ENCODE results near the gene TMA16. TPM values are rescaled to one million over a fixed set of nuclear protein-coding genes. Genes with fewer than 3 reads are reported as not detected.

Gene TMA16
- total and polyA plus RNA-seq, 2 donors (not counting 3 experiments of a cell fraction or from before 2014, with no cell fraction given) = 4.2 to 42.7 TPM

- H2AFZ ChIP-seq (ENCODE audit: low read depth, low read length) = no peak overlapping the region
- DNase-seq (ENCODE audit: low read depth, low spot score) = no peak
- H3K36me3 ChIP-seq (ENCODE audit: control insufficient read depth in 2 of 2, extremely low read depth in 1 of 2, insufficient read depth in 2 of 2, low read length in 2 of 2) = no peaks in the 10 kb centered on the region
- no peak for FAIRE-seq
- H3K4me1 ChIP-seq (ENCODE audit: control insufficient read depth, extremely low read depth, insufficient read depth, low read length) = no peaks in the 10 kb centered on the region
- intact Hi-C loops (cut with micrococcal nuclease) = no loop called here
- ChIA-PET CTCF (no interaction called here), POLR2A (no interaction called here)
- H3K27ac ChIP-seq (ENCODE audit: insufficient read depth, low read depth, low read length) = no peak overlapping the region
- H3K27me3 ChIP-seq (ENCODE audit: control insufficient read depth in 2 of 2, insufficient read depth in 2 of 2, low read length in 2 of 2) = no peaks in the 10 kb centered on the region
- BruUV-seq (replicated peaks) = no TSS peak
- H3K4me3 ChIP-seq (replicated peaks in 1 of 3; ENCODE audit: insufficient read depth in 1 of 3, low read depth in 1 of 3, low read length in 3 of 3) = no peak overlapping the region
- H3K4me2 ChIP-seq (ENCODE audit: insufficient read depth, low read length) = no peak overlapping the region
- dilution Hi-C loops (cut with MboI; ENCODE audit: extremely low pct_ligation_motif_present, low sequenced_read_pairs) = no loop called here
- H3K9me1 ChIP-seq (replicated peaks; ENCODE audit: control insufficient read depth, extremely low read depth, insufficient read depth, low read length) = no peaks in the 10 kb centered on the region
- no peaks in the 10 kb centered on the region for H3K9me3 ChIP-seq (replicated peaks; ENCODE audit: control insufficient read depth, insufficient read depth, low read length)
- TF ChIP-seq, protein P1, sequence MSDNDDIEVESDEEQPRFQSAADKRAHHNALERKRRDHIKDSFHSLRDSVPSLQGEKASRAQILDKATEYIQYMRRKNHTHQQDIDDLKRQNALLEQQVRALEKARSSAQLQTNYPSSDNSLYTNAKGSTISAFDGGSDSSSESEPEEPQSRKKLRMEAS (IDR thresholded peaks at IDR 0.05; ENCODE audit: insufficient read depth, insufficient read length) = no peak
- TF ChIP-seq POLR2A (IDR thresholded peaks at IDR 0.05; ENCODE audit: low read depth, low read length) (no peak), CTCF (IDR thresholded peaks at IDR 0.05; ENCODE audit: extremely low read depth in 1 of 2, insufficient read depth in 1 of 2, low read depth in 1 of 2, low read length in 2 of 2) (no peak), FOS (IDR thresholded peaks at IDR 0.05; ENCODE audit: borderline replicate concordance, insufficient read depth, low read length) (no peak), POLR2AphosphoS5 (IDR thresholded peaks at IDR 0.05; ENCODE audit: insufficient read depth, low read depth, low read length) (no peak), JUN (IDR thresholded peaks at IDR 0.05; ENCODE audit: borderline replicate concordance, insufficient read depth, insufficient read length, low read depth) (no peak), GATA2 (IDR thresholded peaks at IDR 0.05; ENCODE audit: insufficient read depth, insufficient read length, low read depth, low read length) (no peak)
- no peak overlapping the region for H3K9ac ChIP-seq (replicated peaks; ENCODE audit: extremely low read depth, insufficient read depth, low read length)
- H3K79me2 ChIP-seq (ENCODE audit: control insufficient read depth, insufficient read depth, low read length) = no peaks in the 10 kb centered on the region
- no peaks in the 10 kb centered on the region for H4K20me1 ChIP-seq (replicated peaks; ENCODE audit: control insufficient read depth, extremely low read depth, insufficient read depth, low read length)
Observed at GRCh38 chr4:163462556-163462955, 31.9 kb upstream of the TMA16 start.

Measured in endothelial cell of umbilical vein (primary cell).